HG03460 (cell line): ENCODE measurements around the gene LEMD3.

Experiments used
- ATAC-seq: cut with Tn5 transposase; IDR thresholded peaks from one replicate; pipeline ENCODE4 v1.9.1; 2021; ENCODE audit not compliant: unreplicated experiment

The LEMD3 gene

DNA sequence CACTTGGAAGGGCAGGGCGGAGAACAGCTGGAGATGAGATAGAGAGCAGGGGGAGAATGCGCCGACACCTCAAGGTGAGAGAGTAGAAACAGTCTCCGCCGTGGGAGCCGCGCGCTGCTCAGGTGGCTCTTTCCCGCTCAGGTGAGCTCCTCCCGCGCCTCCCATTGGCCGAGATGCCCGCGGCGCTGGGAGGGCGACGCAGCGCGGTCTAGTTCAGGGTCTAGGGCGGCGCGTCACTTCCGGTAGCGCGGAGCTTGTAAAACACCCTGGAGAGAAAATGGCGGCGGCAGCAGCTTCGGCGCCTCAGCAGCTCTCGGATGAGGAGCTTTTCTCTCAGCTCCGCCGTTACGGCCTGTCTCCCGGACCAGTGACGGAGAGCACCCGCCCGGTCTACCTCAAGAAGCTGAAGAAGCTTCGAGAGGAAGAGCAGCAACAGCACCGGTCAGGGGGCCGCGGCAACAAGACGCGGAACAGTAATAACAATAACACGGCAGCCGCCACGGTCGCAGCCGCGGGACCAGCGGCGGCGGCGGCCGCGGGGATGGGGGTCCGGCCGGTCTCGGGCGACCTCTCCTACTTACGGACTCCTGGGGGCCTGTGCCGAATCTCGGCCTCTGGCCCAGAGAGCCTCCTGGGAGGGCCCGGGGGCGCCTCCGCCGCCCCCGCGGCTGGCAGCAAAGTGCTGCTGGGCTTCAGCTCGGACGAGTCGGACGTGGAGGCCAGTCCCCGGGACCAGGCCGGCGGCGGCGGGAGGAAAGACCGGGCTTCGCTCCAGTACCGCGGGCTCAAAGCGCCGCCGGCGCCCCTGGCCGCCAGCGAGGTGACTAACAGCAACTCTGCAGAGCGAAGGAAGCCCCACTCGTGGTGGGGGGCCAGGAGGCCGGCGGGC is at the start of gene LEMD3:
Gene LEMD3, plus strand, starts transcription at position 264 of the 889 bp plus-strand sequence. Its CDS starts 14 bp downstream, at position 278.
- ATAC-seq: peak; percentile 93

DNA sequence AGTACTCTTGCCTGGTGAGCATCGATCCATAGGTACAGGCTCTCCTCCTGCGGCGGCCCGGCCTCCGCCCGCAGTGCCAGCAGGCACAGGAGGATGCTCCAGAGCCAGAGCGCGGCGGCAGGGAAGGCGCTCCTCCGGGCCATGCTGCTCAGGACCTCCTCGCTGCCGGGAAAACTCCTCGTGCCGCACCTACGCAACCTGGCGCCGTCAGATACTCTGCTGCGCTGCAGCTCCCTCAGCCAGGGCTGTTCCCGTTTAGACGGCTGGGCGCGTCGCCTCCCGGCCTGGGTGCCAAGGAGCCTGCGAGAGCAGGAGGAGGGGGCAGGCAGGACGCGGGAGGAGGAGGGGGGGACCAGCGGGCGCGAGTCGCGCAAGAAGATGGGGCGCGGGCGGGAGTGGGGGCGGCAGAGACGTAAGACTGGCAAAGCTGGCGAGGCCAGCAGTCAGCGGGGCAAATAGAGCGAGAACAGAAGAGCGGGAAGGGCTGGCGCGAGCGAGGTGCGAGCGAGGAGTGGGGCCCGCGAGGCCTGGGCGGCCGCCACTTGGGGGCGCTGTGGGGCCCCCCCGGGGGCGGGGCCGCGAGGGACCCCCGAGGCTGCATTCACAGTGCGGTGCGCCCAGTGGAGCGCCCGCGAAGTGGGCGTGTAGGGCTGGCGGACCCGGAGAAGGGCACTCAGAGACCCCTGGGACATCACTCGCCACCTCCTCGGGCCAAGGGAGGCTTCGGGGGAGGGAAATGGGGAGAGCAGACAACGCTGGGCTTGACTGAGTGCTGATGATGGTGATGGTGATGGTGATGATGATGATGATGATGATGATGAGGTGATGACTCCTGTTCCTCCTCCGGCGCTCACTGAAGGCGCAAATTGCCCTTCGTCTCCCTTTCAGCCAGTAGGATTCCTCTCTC is 48.1 kb upstream of the LEMD3 start, which contains the start of gene WIF1:
Gene WIF1, minus strand, starts transcription at position 257 of the 907 bp plus-strand sequence. Its CDS starts 114 bp downstream, at position 143.
- no peak for ATAC-seq

DNA sequence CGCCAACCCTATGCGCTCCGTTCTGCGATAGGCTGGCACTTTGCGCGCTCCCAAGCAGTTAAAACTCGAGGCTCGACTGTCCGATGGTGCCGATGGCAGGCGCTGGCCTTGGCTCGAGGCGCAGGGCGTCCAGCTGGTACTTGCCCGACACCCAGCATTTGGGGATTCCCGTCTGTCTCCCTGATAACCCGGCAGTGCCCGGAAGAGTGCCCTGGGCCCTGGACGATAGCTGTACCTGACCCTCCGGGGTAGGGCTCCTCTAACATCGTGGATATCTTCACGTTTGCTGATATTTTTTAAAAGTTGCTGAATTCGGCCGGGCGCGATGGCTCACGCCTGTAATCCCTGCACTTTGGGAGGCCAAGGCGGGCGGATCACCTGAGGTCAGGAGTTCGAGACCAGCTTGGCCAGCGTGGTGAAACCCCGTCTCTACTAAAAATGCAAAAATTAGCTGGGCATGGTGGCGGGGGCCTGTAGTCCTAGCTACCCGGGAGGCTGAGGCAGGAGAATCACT is 47.4 kb upstream of the LEMD3 start:
- ATAC-seq: no peak

DNA sequence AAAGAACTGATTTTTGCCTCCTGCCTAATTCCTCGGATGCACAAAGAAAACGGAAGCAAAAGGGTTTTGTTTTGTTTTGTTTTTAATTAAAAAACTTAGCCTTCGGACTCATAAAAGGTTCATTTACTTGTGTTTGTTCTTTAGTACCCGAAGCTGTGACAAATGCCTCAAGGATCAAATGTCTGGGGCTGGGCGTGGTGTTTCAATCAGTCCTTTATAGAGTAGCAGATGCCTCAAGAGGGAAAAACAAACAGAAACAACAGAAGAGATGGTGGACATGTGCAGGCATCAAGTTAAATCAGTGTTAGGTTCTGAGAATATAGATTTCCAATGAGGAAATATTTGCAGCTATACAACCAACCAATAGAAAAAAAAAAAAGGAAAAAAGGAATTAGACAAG is 46.7 kb upstream of the LEMD3 start:
- no peak for ATAC-seq

DNA sequence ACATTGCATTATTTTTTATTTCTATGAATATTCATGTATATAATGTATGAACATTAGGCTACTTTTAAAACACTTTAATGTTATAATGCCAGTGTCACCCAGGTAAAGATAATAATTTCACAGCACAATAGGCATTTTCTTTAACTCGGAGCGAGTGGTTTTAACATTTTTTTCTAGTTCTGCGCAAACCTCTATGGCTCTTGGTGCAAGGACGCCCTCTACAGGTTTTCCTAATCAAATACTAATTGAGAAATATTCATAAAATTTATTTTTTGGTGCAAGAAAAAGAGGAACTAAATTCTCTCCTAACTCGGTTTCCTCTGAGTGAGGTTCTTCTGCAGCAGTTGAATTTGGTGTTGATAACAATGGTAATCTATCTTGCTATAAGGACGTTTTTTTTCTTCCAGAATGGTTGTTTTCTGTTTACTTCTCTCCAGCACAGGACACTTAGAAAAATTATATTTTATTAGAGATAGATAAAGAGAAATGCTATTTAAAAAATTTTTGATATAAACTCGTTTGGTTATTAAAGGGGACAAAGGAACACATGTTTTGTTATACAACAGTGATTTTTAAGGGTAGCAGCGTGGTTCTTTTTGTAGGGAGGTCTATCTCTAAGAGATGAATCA is 45.8 kb upstream of the LEMD3 start:
- no peak for ATAC-seq

DNA sequence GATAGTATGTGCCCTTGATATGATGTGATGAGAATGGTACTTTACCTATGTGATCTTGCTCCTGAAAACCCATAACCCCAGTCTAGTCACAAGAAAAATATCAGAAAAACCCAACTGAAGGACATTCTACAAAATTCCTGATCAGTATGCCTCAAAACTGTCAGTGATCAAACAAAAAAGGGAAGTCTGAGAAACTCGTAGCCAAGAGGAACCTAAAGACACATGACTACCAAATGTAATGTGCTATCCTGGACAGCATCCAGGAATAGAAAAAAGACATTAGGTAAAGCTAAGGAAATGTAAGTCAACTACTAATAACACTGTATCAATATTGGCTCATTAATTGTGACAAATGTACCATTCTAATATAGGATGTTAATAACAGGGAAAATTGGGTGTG is 44.1 kb upstream of the LEMD3 start:
- ATAC-seq: no peak

DNA sequence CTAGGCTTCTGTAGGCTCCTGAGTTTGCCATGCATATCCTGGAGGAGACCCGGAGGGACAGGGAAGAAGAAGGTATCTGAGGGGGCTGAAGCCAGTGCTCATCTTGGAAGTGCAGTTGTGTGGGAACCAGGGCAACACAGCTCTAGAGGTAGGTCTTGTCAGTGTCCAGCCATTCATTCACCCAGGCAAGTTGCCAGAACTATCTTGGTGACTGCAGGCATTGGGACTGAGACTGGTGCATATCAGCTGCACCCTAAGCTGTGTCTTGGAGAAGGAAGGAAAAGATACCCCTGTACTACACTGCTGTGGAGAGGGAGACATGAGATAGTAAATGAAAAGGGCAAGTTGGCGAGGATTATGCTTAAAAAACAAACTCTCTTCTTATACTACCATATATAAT is 43.4 kb upstream of the LEMD3 start:
- no peak for ATAC-seq

DNA sequence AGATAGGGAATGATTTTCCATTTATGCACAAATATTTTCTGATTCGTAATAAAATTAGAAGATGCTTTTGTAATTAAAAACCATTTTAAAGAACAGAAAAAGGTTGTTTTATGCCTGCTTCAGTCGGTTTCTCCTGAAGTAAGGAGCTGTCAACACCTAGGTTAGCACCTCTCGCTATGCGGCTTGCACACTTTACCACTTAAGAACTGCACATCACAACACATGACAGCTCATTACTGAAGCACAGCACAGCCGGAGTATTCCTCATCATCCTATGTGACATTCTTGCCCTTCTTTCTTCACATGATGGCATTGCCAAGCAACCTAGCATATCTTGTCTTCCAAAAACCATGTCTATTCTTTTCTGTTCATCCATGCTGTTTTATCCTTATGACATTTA is 42.9 kb upstream of the LEMD3 start:
- ATAC-seq: no peak

DNA sequence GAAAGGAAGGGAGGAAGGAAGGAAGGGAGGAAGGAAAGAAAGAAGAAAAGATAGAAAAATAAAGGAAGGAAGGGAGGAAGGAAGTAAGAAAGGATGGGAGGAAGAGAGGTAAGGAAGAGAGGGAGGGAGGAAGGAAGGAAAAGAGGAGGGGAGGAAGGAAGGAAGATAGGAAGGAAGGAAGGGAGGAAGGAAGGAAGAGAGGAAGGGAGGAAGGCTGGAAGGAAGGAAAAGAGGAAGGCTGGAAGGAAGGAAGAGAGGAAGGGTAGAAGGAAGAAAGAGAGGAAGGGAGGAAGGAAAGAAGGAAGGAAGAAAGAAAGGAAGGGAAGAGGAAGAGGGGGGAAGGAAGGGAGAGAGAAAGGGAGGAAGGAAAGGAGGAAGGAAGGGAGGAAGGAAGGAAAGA is 35.5 kb upstream of the LEMD3 start:
- no peak for ATAC-seq

DNA sequence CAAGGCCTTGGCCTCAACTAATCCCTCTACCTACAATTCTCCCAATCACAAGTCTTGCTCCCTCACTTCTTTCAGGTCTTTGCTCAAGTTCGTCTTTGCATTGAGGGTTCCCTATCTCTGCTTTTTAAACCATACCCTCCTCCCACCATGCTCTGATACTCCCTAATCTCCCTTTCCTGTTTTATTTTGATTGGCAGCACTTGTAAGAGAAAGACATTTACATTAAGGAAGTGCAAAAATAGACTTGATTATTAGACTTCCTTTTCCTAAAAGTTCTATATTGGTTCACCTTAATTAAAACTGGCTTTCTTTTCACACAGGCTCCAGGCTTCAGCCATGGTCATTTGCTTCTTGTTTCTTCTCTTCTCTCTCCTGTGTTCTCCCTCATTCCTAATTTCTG is 30.0 kb upstream of the LEMD3 start:
- no peak for ATAC-seq

DNA sequence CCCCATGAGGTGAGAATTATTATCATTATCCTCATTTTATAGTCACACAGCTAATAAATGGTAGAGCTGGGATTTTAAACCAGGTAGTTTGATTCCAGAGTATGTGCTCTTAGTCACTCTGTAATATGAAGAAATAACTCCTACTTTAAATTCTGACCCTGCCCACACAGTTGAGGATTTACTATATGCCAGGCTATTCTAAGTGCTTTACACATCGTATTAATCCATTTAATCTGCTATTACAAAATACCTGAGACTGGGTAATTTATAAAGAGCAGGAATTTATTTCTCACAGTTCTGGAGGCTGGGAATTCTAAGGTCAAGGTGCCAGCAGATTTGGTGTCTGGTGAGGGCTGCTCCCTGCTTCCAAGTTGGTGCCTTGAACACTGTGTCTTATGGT is 28.6 kb upstream of the LEMD3 start:
- ATAC-seq: no peak

DNA sequence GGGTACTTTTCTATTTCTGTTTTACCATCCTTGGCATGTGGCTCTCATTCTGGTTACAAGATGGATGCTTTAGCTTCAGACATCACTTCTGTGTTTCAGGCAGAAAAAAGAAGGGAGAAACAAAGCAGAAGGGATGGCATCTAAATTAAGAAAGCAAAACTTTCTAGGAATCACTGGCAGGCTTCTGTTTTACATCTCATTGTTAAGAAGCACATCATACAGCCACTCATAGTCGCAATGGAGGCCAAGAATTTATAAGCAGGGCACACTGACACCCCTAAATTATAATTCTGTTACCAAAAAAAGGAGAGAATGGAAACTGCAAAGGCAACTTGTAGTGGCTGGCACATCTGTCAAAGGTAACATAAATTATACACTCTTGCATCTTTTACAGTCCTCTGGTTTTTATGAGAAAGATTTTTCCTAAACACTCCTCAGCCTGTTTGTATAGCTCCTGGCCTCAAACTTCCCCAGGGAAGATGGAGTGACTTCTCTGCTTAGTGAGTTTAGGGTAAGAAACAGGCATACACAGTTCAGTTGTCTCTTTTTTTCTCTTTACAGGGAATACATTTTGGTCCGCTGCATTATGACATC is 22.0 kb upstream of the LEMD3 start:
- no peak for ATAC-seq

DNA sequence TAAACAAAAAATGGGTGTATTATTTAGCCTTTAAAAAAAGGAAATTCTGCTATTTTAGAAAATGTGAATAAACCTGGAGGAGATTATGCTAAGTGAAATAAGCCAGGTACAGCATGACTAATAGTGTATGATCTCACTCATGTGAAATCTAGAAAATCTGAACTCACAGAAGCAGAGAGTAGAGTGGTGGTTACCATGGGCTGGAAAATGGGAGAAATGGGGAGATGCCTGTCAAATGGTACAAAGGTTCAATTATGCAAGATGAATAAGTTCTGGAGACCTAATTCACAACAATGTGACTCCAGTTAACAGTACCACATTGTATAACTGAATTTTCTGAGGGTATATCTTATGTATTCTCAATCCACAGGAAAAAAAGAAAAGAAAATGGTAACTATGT is 17.4 kb upstream of the LEMD3 start:
- ATAC-seq: no peak

DNA sequence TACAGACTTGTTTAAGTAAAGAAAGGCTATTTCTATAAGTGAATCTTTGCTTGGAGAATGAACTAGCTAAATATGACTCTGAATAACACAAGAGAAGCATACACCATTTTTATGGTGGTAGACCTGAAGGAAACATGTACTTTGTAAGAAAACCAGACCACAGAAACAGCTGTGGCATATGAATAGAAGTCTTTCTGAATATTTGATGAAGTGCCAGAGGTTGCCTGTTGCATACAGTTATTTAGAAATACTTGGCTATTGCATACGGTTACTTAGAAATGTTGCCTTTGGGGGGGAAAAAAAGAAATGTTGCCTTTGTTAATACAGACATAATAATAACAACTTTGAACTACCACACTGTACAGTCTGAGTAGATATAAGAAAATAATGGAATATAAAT is 16.8 kb upstream of the LEMD3 start:
- ATAC-seq: no peak

DNA sequence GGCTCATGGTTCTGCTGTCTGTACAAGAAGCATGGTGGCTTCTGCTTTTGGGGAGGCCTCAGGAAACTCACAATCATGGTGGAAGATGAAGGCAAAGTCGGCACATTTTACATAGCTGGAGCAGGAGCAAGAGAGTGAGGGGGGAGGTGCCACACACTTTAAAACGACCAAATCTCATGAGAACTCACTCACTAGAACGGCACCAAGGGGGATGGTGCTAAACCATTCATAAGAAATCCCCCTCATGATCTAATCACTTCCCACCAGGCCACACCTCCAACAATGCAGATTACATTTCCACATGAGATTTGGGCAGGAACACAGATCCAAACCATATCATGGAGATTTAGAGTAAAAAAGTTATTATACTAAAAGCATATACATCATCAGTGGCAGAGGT is 13.6 kb upstream of the LEMD3 start:
- peak; percentile 21 for ATAC-seq

DNA sequence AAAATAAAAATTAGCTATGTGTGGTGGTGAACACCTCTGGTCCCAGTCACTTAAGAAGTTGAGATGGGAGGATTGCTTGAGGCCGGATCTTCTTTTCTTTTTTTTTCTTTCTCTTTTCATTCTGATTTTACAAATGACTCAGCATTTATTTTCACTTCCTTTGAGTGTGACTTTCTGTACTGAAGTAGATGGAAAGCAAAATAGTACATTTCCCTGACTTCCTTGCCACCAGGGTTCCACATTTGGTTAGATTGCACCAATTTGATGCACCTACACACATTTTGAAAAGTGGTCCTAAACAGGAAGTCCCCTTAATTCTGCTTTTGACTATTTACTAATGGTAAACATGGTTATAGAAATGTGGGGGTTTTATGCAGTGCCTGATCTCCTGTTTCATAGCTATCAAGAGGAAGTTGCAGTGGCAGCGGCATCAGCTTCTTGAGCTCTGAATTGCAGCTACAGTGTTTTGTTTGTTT is 13.0 kb upstream of the LEMD3 start:
- peak; percentile 89 for ATAC-seq

DNA sequence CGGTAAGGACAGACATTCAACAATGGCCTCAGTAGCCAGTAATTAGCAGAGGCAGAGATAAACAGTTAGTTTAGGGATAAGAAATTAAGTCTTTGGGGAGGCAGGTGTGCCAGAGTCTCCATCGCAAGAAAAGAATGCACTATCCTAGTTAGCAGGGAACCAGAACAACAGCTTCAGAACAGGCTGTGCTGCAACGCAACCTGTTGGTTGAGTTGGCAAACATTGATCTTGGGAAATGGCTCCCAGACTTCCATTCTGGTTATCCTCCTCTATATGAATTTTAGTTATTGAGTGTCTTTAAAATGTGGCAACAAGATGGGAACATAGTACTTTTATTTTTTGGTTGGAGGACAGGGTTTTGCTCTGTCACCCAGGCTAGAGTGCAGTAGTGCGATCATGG is 12.3 kb upstream of the LEMD3 start:
- ATAC-seq: no peak

DNA sequence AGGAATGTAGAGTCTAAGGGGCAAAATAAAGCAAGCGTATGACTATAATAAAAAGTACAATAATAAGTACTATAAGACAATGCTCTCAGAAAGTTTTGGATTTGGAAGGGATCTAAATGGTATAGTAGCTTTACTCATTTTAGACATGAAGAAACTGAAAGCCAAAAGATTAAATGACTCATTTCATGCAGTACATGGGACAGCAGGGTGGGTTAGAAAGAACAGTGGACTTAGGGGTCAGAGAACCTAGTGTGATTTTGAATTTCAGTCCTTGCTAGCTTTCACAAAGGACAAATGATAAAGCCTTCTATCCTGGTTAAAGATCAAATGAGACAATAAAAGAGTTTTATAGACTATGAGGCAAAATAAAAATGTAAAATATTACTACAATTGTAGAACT is 6.8 kb upstream of the LEMD3 start:
- ATAC-seq: no peak

DNA sequence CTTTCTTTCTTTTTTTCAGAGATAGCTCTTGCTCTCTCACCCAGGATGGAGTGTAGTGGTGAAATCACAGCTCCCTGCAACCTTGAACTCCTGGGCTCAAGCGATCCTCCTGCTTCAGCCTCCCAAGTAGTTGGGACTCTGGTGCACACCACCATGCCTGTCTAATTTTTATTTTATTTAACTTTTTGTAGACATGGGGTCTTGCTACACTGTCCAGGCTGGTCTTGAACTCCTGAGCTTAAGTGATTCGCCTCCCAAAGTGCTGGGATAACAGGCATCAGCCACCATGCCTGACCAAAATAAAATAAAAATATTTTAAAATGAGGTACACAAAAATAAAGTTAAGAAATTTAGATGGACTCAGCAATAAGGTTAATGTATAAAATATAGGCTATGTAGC is 5.1 kb upstream of the LEMD3 start:
- no peak for ATAC-seq

DNA sequence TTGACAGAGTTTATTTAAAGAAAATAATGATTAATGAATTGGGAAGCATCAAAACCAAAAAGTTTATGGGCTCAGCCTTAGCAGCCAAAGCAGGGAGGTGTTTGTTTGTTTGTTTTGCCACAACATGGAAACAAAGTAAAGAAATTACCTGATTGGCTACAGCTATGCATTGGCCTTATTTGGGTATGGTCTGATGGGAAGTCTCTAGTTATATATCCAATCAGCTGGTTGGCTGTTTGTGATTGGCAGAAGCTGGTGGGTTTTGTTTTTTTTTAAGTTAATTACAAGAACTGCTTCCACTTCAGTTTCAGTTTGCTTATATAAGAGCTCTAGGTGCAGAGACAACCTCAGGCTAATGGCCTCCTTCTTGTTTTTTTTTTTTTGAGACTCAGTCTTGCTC is 4.6 kb upstream of the LEMD3 start:
- no peak for ATAC-seq
